Parathyroid adenoma (tissue), 2 donors: ENCODE results near the gene DLGAP1.

Source experiments
- H2AFZ ChIP-seq: fragments of 300-600 bp; sonication (generic); one replicate; pipeline ENCODE4 v1.7.0; 2017; ENCODE audit warnings: antibody characterized with exemption, mild to moderate bottlenecking
- H3K27ac ChIP-seq: fragments of 300-600 bp; sonication (generic); one replicate; pipeline ENCODE4 v1.7.0; 2017
- H3K27me3 ChIP-seq: fragments of 300-600 bp; sonication (generic); one replicate; pipeline ENCODE4 v1.7.0; 2017; ENCODE audit warnings: low read length; ENCODE audit not compliant: control insufficient read depth, insufficient read depth
- H3K36me3 ChIP-seq: fragments of 300-600 bp; sonication (generic); one replicate; pipeline ENCODE4 v1.7.0; 2017; ENCODE audit warnings: low read length; ENCODE audit not compliant: control insufficient read depth, insufficient read depth
- H3K4me1 ChIP-seq: fragments of 300-600 bp; sonication (generic); one replicate; pipeline ENCODE4 v1.7.0; 2017; ENCODE audit warnings: control low read depth
- H3K4me2 ChIP-seq: fragments of 300-600 bp; sonication (generic); one replicate; pipeline ENCODE4 v1.7.0; 2017; ENCODE audit warnings: low read length
- H3K4me3 ChIP-seq: fragments of 300-600 bp; sonication (generic); one replicate; pipeline ENCODE4 v1.7.0; 2017; ENCODE audit warnings: low read depth, low read length
- H3K79me2 ChIP-seq: fragments of 300-600 bp; sonication (generic); one replicate; pipeline ENCODE4 v1.7.0; 2017; ENCODE audit warnings: control low read depth
- H3K9ac ChIP-seq: fragments of 300-600 bp; sonication (generic); one replicate; pipeline ENCODE4 v1.7.0; 2017; ENCODE audit warnings: mild to moderate bottlenecking
- H3K9me3 ChIP-seq: fragments of 300-600 bp; sonication (generic); one replicate; pipeline ENCODE4 v1.7.0; 2017; ENCODE audit warnings: low read length; ENCODE audit not compliant: control insufficient read depth
- CTCF ChIP-seq: fragments of 300-600 bp; sonication (generic); IDR thresholded peaks from one replicate; pipeline ENCODE4 v1.7.0; 2017; ENCODE audit warnings: antibody characterized with exemption, mild to moderate bottlenecking
- donor health status: primary hyperparathyroidism.

Gene DLGAP1

DNA sequence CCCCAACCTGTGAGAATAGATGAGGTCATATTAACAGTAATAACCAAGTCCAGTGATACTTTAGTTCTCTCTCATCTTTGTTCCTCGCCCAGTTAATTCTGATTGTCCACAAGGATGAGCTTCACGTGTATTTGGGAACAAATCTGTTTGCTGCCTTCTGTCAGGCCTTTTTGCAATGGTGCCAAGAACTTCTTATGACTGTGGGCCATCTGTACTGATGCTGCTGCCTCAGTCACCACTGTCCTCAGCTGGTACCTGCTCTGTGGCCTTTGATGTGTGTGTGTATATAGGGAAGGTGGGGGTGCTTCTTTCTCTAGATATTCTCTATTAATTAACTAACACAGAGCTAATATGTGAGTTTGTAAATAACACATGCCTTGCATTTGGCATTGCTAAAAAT is 612.3 kb downstream of the DLGAP1 start:
- Histone ChIP-seq H3K27me3 (no peaks in the 10 kb centered on the region), H2AFZ (no peak overlapping the region), H3K36me3 (no peaks in the 10 kb centered on the region), H3K4me2 (no peak overlapping the region), H3K9ac (no peak overlapping the region), H3K9me3 (no peaks in the 10 kb centered on the region), H3K27ac (no peak overlapping the region), H3K4me1 (no peaks in the 10 kb centered on the region), H3K79me2 (no peaks in the 10 kb centered on the region), H3K4me3 (no peak overlapping the region)
- TF ChIP-seq CTCF: no peak

DNA sequence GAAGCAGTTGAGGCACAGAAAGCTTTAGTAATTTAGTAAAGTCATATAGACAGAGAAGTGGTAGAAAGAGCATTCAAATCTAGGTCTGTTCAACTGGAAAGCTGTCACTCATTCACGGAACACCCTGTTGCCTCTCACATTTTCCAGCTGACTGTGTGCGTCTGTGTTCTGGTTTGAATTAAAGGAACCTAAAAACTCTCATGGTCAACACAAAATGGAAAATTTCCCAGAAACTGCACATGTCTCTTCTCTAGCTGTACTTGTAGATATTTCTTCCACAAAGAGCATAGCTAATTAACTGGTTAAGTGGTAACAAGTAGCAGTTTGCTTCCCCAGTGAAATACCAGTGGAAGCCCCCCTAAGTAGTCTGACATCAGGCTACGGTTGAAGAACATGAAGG is 614.3 kb downstream of the DLGAP1 start:
- H3K4me3 ChIP-seq: no peak overlapping the region
- H3K27ac ChIP-seq: no peak overlapping the region
- no peaks in the 10 kb centered on the region for H3K36me3 ChIP-seq
- H3K4me1 ChIP-seq: no peaks in the 10 kb centered on the region
- no peak overlapping the region for H2AFZ ChIP-seq
- no peaks in the 10 kb centered on the region for H3K79me2 ChIP-seq
- H3K27me3 ChIP-seq: no peaks in the 10 kb centered on the region
- H3K4me2 ChIP-seq: no peak overlapping the region
- no peaks in the 10 kb centered on the region for H3K9me3 ChIP-seq
- TF ChIP-seq CTCF: no peak
- no peak overlapping the region for H3K9ac ChIP-seq

DNA sequence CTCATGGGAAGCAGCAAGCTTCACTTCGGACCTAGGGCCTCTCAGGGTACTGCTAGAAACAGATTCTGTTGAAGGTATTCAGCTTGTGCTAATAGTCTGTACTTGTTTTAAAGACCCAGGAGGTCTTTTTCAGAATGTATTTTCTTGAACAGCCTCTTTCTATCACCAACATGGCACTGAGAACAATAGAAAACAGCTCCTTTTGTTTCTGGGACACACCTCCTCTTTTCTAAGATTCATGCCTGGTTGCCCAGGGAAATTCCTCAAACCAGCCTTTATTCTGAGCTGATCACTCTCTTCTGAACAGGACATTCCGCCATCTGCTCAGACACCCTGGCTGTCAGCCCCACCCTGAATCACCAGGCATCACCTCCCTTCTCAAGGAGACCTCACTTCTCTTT is 615.5 kb downstream of the DLGAP1 start:
- no peak for TF ChIP-seq CTCF
- Histone ChIP-seq H3K27ac (no peak overlapping the region), H3K4me3 (no peak overlapping the region), H2AFZ (no peak overlapping the region), H3K9me3 (no peaks in the 10 kb centered on the region), H3K79me2 (no peaks in the 10 kb centered on the region), H3K4me1 (no peaks in the 10 kb centered on the region), H3K9ac (no peak overlapping the region), H3K36me3 (no peaks in the 10 kb centered on the region), H3K4me2 (no peak overlapping the region), H3K27me3 (no peaks in the 10 kb centered on the region)

DNA sequence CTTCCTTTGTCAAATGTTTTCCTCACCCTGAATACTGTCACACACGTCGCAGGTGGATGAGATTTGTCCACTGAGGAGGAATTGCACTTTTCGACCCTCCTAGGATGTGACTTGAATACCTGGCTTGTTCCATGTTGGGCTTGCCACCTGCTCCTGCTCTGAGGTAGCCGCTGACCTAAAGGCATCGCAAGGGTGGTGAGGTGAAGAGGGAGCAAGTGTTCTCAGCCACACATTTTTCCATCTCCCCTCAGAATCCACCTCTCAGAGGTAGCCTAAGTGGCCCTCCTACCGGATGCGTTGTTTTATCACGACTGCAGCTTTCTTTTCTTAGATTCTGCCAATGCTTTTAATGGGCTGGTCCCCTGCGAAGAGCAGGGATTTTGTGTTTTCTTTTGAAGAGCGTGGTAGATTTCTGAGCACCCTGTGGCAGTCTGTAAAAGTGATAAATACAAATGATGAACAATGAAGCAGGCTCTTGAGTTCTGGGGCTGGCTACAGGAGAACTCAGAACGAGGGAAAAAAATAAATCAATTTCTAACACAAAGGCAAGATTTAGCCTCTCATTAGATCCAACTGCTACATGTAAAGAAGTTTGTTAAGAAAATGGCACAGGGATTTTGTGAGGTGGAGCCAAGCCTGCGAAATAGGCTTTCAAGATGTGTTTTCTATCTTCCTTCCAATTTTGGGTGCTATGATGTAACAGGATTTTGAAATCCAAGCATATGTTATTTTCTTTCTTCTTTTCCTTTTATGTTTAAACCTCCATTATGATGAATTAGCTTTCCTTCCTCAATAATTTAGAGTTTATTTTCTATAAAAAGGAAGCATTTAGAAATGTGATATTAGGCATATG is 618.4 kb downstream of the DLGAP1 start:
- H2AFZ ChIP-seq: no peak overlapping the region
- no peak overlapping the region for H3K9ac ChIP-seq
- no peaks in the 10 kb centered on the region for H3K4me1 ChIP-seq
- H3K9me3 ChIP-seq: no peaks in the 10 kb centered on the region
- H3K27ac ChIP-seq: no peak overlapping the region
- H3K4me3 ChIP-seq: no peak overlapping the region
- H3K36me3 ChIP-seq: no peaks in the 10 kb centered on the region
- no peak for TF ChIP-seq CTCF
- no peaks in the 10 kb centered on the region for H3K27me3 ChIP-seq
- no peak overlapping the region for H3K4me2 ChIP-seq
- no peaks in the 10 kb centered on the region for H3K79me2 ChIP-seq
